HG02798 (cell line): ENCODE data around the gene BLM.
A peak's percentile ranks its signal among the peaks of the same experiment; 100 is the strongest.
"Not testable (repeated sequence)": the region's sequence is repeated elsewhere in the genome, so short reads cannot be mapped to it uniquely, and the experiment has no call there.

Source experiments
- ATAC-seq: cut with Tn5 transposase; IDR thresholded peaks from one replicate; pipeline ENCODE4 v1.9.1; 2021; ENCODE audit warnings: mild to moderate bottlenecking; ENCODE audit not compliant: unreplicated experiment, poor library complexity

The BLM gene

GRCh38 chr15:90716976-90717821, at the start of gene BLM:
TSS of gene BLM (plus strand) at chr15:90717346. CDS start at chr15:90747393, 30,047 bp downstream.
- peak; percentile 99 for ATAC-seq

- ATAC-seq = not testable (repeated sequence)
Measured at GRCh38 chr15:90667755-90668345, 49.3 kb upstream of the BLM start.

GRCh38 chr15:90670631-90671030, 46.5 kb upstream of the BLM start:
- ATAC-seq = not testable (repeated sequence)

GRCh38 chr15:90671216-90671615, 45.9 kb upstream of the BLM start:
- ATAC-seq = no peak

GRCh38 chr15:90673357-90673756, 43.8 kb upstream of the BLM start:
- not testable (repeated sequence) for ATAC-seq

- no peak for ATAC-seq
Measured at GRCh38 chr15:90674476-90674875, 42.7 kb upstream of the BLM start.

GRCh38 chr15:90675464-90675863, 41.7 kb upstream of the BLM start:
- ATAC-seq = no peak

- ATAC-seq = no peak
Measured at GRCh38 chr15:90677807-90678790, 39.0 kb upstream of the BLM start.

GRCh38 chr15:90679959-90680358, 37.2 kb upstream of the BLM start:
- no peak for ATAC-seq

- no peak for ATAC-seq
Measured at GRCh38 chr15:90680371-90680935, 36.7 kb upstream of the BLM start.

GRCh38 chr15:90681056-90681455, 36.1 kb upstream of the BLM start:
- ATAC-seq = no peak

GRCh38 chr15:90681480-90681879, 35.7 kb upstream of the BLM start:
- ATAC-seq = no peak

GRCh38 chr15:90683371-90683770, 33.8 kb upstream of the BLM start:
- no peak for ATAC-seq

- no peak for ATAC-seq
Measured at GRCh38 chr15:90683876-90684275, 33.3 kb upstream of the BLM start.

- ATAC-seq = no peak
Measured at GRCh38 chr15:90684281-90684680, 32.9 kb upstream of the BLM start.

- peak; percentile 28 for ATAC-seq
Measured at GRCh38 chr15:90685591-90686434, 31.3 kb upstream of the BLM start.

GRCh38 chr15:90686435-90687218, 30.5 kb upstream of the BLM start:
- ATAC-seq = peak; percentile 82

- ATAC-seq = not testable (repeated sequence)
Measured at GRCh38 chr15:90689326-90689961, 27.7 kb upstream of the BLM start.
